Neural progenitor cell (in vitro differentiated cells): ENCODE data around the gene ADAM23. TPM values are rescaled to one million over a fixed set of nuclear protein-coding genes. Genes with fewer than 3 reads are reported as not detected.

ENCODE experiments used
- DNase-seq: peaks from one replicate; pipeline ENCODE4 v3.0.0-alpha.2; 2016; ENCODE audit warnings: low spot score
- H2AFZ ChIP-seq: fragments of 200-600 bp; sonication (generic); replicated peaks from 2 replicates; pipeline ENCODE4 v1.6.1; 2016; ENCODE audit warnings: antibody characterized with exemption
- H3F3A ChIP-seq: fragments of 200-600 bp; sonication (generic); 2 replicates; pipeline ENCODE4 v1.6.1; 2016; ENCODE audit warnings: antibody characterized with exemption, low read depth
- H3K27ac ChIP-seq: fragments of 200-600 bp; sonication (generic); 2 replicates; pipeline ENCODE4 v1.5.1; 2016; ENCODE audit warnings: mild to moderate bottlenecking
- H3K27me3 ChIP-seq: fragments of 200-600 bp; sonication (generic); 2 replicates; pipeline ENCODE4 v1.6.1; 2016; ENCODE audit warnings: mild to moderate bottlenecking, moderate library complexity
- H3K36me3 ChIP-seq: fragments of 200-600 bp; sonication (generic); 2 replicates; pipeline ENCODE4 v1.5.1; 2016
- H3K4me1 ChIP-seq: fragments of 200-600 bp; sonication (generic); 2 replicates; pipeline ENCODE4 v1.6.1; 2016; ENCODE audit warnings: mixed run types
- H3K4me2 ChIP-seq: fragments of 200-600 bp; sonication (generic); 2 replicates; pipeline ENCODE4 v1.6.1; 2016
- H3K4me3 ChIP-seq: fragments of 200-600 bp; sonication (generic); 2 replicates; pipeline ENCODE4 v1.5.1; 2016
- H3K79me2 ChIP-seq: fragments of 200-600 bp; sonication (generic); 2 replicates; pipeline ENCODE4 v1.6.1; 2016; ENCODE audit warnings: low read depth
- H3K9ac ChIP-seq: fragments of 200-600 bp; sonication (generic); 2 replicates; pipeline ENCODE4 v1.6.1; 2016
- H3K9me3 ChIP-seq: fragments of 200-600 bp; sonication (generic); 2 replicates; pipeline ENCODE4 v1.5.1; 2016; ENCODE audit warnings: low read depth
- H4K20me1 ChIP-seq: fragments of 200-600 bp; sonication (generic); 2 replicates; pipeline ENCODE4 v1.6.1; 2016; ENCODE audit warnings: low read depth
- H3K27ac Mint-ChIP-seq: 3 replicates; pipeline ENCODE4 v1.8.0; 2021; ENCODE audit warnings: mixed read lengths
- H3K27me3 Mint-ChIP-seq: 2 replicates; pipeline ENCODE4 v1.8.0; 2022; ENCODE audit warnings: low read depth, mild to moderate bottlenecking, inconsistent platforms, moderate library complexity, mixed read lengths; ENCODE audit not compliant: insufficient read depth
- H3K36me3 Mint-ChIP-seq: 3 replicates; pipeline ENCODE4 v1.8.0; 2021; ENCODE audit warnings: mixed read lengths
- H3K4me1 Mint-ChIP-seq: 3 replicates; pipeline ENCODE4 v1.8.0; 2021; ENCODE audit warnings: mixed read lengths
- H3K4me3 Mint-ChIP-seq: 3 replicates; pipeline ENCODE4 v1.8.0; 2021; ENCODE audit warnings: mild to moderate bottlenecking, moderate library complexity, mixed read lengths
- H3K9me3 Mint-ChIP-seq: 3 replicates; pipeline ENCODE4 v1.8.0; 2020; ENCODE audit warnings: mixed read lengths
- EZH2 ChIP-seq: fragments of 200-600 bp; sonication (generic); IDR thresholded peaks from 2 replicates; pipeline ENCODE4 v1.6.1; 2017; ENCODE audit warnings: antibody characterized with exemption, mild to moderate bottlenecking, moderate library complexity
- EZH2phosphoT487 ChIP-seq: fragments of 200-600 bp; sonication (generic); IDR thresholded peaks from 2 replicates; pipeline ENCODE4 v1.6.1; 2017; ENCODE audit warnings: antibody characterized with exemption
- total RNA-seq: library from RNA; depleted of rRNA; stranded (reverse); fragments of >200 nt; gene quantifications from 2 replicates; pipeline ENCODE4 v1.2.3, GENCODE V29; 2015; ENCODE audit warnings: low replicate concordance
- TF ChIP-seq, protein P1 (sequence below): fragments of 200-600 bp; sonication (generic); IDR thresholded peaks from 2 replicates; pipeline ENCODE4 v1.5.1; 2017; ENCODE audit warnings: antibody characterized with exemption, mild to moderate bottlenecking

Gene ADAM23
- total RNA-seq, 1 donor from 2014 or later = 17.2 TPM

DNA sequence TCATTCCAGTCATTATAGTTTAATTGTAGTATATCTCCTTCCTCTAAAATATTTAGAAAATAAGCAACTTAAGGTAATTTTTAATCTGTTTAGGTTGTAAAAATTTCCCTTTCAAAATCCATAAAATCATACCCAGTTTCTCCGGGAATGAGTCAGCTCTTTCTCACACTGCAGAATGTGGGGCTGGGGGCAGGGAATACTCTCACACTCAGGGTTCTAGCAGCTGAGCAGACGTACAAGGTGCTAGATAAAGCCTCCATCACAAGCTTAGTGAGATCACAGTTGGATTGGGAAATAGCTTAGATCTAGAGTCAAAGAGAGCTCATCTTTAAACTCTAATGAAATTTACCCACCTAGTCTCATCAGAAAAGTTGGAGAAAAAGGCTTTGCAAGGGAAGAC, 119.0 kb downstream of the ADAM23 start:
- TF ChIP-seq EZH2 (no peak), EZH2phosphoT487 (no peak)
- TF ChIP-seq, protein P1, sequence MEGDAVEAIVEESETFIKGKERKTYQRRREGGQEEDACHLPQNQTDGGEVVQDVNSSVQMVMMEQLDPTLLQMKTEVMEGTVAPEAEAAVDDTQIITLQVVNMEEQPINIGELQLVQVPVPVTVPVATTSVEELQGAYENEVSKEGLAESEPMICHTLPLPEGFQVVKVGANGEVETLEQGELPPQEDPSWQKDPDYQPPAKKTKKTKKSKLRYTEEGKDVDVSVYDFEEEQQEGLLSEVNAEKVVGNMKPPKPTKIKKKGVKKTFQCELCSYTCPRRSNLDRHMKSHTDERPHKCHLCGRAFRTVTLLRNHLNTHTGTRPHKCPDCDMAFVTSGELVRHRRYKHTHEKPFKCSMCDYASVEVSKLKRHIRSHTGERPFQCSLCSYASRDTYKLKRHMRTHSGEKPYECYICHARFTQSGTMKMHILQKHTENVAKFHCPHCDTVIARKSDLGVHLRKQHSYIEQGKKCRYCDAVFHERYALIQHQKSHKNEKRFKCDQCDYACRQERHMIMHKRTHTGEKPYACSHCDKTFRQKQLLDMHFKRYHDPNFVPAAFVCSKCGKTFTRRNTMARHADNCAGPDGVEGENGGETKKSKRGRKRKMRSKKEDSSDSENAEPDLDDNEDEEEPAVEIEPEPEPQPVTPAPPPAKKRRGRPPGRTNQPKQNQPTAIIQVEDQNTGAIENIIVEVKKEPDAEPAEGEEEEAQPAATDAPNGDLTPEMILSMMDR = no peak
- Histone ChIP-seq H4K20me1 (no peaks in the 10 kb centered on the region), H3K4me1 (no peaks in the 10 kb centered on the region), H3K9me3 (no peaks in the 10 kb centered on the region), H3K4me3 (no peak overlapping the region), H2AFZ (no peak overlapping the region), H3K27ac (no peak overlapping the region), H3K27me3 (no peaks in the 10 kb centered on the region), H3K36me3 (no peaks in the 10 kb centered on the region), H3K4me2 (no peak overlapping the region), H3F3A (no peaks in the 10 kb centered on the region), H3K79me2 (no peaks in the 10 kb centered on the region), H3K9ac (no peak overlapping the region)
- no peak for DNase-seq
- Mint-ChIP-seq H3K4me1 (peaks cover 3% of the 10 kb centered on the region), H3K27ac (no peak overlapping the region), H3K4me3 (no peak overlapping the region), H3K36me3 (no peaks in the 10 kb centered on the region), H3K9me3 (no peaks in the 10 kb centered on the region), H3K27me3 (no peaks in the 10 kb centered on the region)

DNA sequence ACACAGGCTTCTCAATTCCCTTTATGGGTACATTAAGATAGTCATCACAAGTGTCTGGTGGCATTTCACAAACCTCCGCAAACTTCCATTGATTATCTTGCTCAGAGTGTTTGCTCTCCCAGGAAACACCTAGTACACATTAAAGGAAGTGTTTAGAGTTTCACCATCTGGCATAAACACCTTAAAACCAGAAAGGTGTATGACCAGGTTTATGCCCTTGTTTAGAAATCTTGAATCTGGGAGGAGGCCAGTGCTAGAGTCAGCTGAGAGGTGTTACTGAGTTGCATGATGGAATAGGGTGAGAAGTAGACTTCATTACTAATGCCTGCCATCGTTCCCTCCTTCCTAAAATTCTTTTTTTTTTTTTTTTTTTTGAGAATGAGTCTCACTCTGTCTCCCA, 120.0 kb downstream of the ADAM23 start:
- Histone ChIP-seq H3K4me2 (no peak overlapping the region), H4K20me1 (no peaks in the 10 kb centered on the region), H3K27ac (no peak overlapping the region), H2AFZ (no peak overlapping the region), H3K4me3 (no peak overlapping the region), H3F3A (no peaks in the 10 kb centered on the region), H3K79me2 (no peaks in the 10 kb centered on the region), H3K9me3 (no peaks in the 10 kb centered on the region), H3K27me3 (no peaks in the 10 kb centered on the region), H3K9ac (no peak overlapping the region), H3K4me1 (no peaks in the 10 kb centered on the region), H3K36me3 (no peaks in the 10 kb centered on the region)
- no peak for DNase-seq
- Mint-ChIP-seq H3K36me3 (no peaks in the 10 kb centered on the region), H3K4me3 (no peak overlapping the region), H3K9me3 (no peaks in the 10 kb centered on the region), H3K27me3 (no peaks in the 10 kb centered on the region), H3K4me1 (peaks cover 3% of the 10 kb centered on the region), H3K27ac (no peak overlapping the region)
- no peak for TF ChIP-seq EZH2
- TF ChIP-seq, protein P1 = no peak

DNA sequence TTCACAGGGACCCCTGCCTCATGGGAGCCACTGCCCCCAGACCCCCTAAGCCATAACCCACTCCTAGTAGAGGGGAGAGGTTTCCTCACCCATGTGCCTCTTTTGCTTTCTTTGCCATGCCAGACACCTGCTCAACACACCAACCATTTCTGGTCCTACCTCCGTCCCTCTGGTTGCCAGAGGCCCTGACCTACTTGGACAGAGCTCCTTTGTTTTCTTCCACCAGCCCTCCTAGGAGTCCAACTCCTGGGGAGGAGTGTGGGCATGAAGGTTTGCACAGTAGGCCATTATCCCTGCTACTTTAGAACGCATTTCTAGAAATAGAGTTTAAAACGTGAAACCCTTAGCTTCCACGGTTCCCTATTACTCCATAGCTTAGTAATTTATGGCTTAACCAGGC, 122.3 kb downstream of the ADAM23 start:
- Histone ChIP-seq H3K79me2 (no peaks in the 10 kb centered on the region), H3K27ac (no peak overlapping the region), H3K4me1 (no peaks in the 10 kb centered on the region), H3K4me2 (no peak overlapping the region), H2AFZ (no peak overlapping the region), H3K9me3 (no peaks in the 10 kb centered on the region), H3K27me3 (no peaks in the 10 kb centered on the region), H3K9ac (peak overlapping the region; percentile 14), H3K36me3 (no peaks in the 10 kb centered on the region), H3F3A (no peaks in the 10 kb centered on the region), H3K4me3 (no peak overlapping the region), H4K20me1 (no peaks in the 10 kb centered on the region)
- Mint-ChIP-seq H3K9me3 (no peaks in the 10 kb centered on the region), H3K27me3 (no peaks in the 10 kb centered on the region), H3K36me3 (no peaks in the 10 kb centered on the region), H3K4me1 (peaks cover 3% of the 10 kb centered on the region), H3K4me3 (no peak overlapping the region), H3K27ac (no peak overlapping the region)
- no peak for DNase-seq
- TF ChIP-seq, protein P1 = no peak
- TF ChIP-seq EZH2 = no peak

DNA sequence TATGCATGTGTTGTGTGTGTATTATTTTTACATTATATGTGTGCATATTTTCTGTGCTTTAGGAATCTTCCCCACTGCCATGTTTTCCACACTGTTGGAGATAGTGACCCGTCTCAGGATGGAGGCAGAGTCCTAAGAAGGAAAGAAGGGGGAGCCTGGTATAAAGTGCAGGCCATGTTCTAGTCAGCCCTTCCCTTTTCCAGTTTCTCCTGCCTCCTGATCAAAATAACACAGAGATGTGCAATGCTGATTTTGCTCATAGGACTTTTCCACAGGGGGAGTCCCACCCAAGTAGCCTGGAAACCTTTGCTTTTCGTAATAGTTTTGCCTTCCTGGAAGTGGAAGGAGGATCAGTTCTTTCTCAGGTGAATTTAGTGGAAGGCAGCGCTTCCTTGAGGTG, 126.1 kb downstream of the ADAM23 start:
- no peak overlapping the region for H2AFZ ChIP-seq
- Mint-ChIP-seq H3K27ac (no peak overlapping the region), H3K27me3 (no peaks in the 10 kb centered on the region), H3K4me1 (peaks cover 3% of the 10 kb centered on the region), H3K4me3 (no peak overlapping the region), H3K9me3 (no peaks in the 10 kb centered on the region), H3K36me3 (no peaks in the 10 kb centered on the region)
- H3K27ac ChIP-seq = no peak overlapping the region
- no peaks in the 10 kb centered on the region for H3K36me3 ChIP-seq
- H3K27me3 ChIP-seq = no peaks in the 10 kb centered on the region
- no peaks in the 10 kb centered on the region for H3K4me1 ChIP-seq
- no peaks in the 10 kb centered on the region for H3K9me3 ChIP-seq
- no peak overlapping the region for H3K4me3 ChIP-seq
- no peaks in the 10 kb centered on the region for H3K79me2 ChIP-seq
- H4K20me1 ChIP-seq = no peaks in the 10 kb centered on the region
- H3K9ac ChIP-seq = no peak overlapping the region
- no peak for DNase-seq
- no peaks in the 10 kb centered on the region for H3F3A ChIP-seq
- H3K4me2 ChIP-seq = no peak overlapping the region
- TF ChIP-seq, protein P1 = no peak
- no peak for TF ChIP-seq EZH2phosphoT487
- no peak for TF ChIP-seq EZH2
